GM12891 (cell line): Measurements from ENCODE around the gene ANKRD63.
A peak's percentile ranks its signal among the peaks of the same experiment; 100 is the strongest.

ENCODE experiments used
- PAX5 ChIP-seq: IDR thresholded peaks from 2 replicates; pipeline ENCODE4 v1.6.1; 2011; ENCODE audit warnings: low read length, moderate library complexity, mild to moderate bottlenecking; ENCODE audit not compliant: insufficient read depth, severe bottlenecking
- POLR2A ChIP-seq: IDR thresholded peaks from 2 replicates; pipeline ENCODE4 v1.6.1; 2011; ENCODE audit warnings: low read depth, low read length, control low read depth
- POLR2AphosphoS5 ChIP-seq: IDR thresholded peaks from 2 replicates; pipeline ENCODE4 v1.6.1; 2011; ENCODE audit warnings: low read depth, low read length, control low read depth
- POU2F2 ChIP-seq: IDR thresholded peaks from 2 replicates; pipeline ENCODE4 v1.6.1; 2011; ENCODE audit warnings: low read depth, mild to moderate bottlenecking, control low read depth, low read length, moderate library complexity

DNA sequence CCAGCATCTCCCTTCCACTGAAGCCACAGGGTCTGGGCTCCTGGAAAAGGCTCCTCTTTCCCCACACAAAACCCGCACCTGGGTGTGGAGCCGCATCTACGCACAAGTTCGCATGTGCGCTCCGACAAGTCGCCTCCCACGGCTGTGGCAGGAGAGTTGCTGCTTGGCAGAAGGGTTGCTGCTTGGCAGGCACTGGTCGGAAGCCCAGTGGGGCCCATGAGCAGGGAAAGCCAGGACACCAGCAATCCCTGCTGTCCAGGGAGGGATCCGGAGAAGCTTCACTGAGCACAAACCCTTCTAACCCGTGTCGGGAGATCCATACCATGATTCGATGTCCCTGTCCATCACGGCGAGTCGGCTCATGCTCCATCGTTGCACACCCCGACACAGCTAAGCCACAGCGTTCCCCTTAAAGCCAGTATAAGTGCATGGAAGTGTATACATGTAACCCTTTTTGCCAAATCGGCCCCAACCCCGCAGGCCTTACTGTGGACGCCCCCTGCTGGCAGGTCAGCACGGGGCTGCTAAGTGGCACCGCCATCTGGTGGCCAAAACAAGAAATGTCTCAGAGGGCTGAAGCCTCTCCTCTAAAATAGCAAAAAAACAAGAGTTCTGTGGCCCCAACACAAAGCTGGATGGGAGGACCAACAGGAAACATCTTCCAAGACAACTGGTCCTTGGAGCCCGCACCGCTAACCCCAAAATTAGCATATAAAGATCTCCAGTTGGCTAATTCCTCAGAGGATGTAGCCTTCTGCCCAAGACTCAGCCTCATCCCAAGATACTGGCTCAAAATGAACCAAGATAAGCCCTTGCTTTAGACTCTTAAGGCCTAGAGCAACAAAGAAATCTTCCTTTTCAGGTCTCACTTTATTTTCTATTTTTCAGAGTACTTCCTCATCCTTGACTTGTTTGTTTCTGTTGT, 8.3 kb downstream of the ANKRD63 start:
- TF ChIP-seq POLR2A: no peak
- no peak for TF ChIP-seq POLR2AphosphoS5
- 0 out of 2 replicates have a peak, but pooled peaks have one; percentile 43 for TF ChIP-seq POU2F2
- TF ChIP-seq PAX5: no peak
